Activated CD4-positive, alpha-beta T cell treated with anti-CD3 and anti-CD28 coated beads for 1 hour (primary cell): ENCODE data around the gene TFCP2L1.

ENCODE experiments used
- DNase-seq: peaks from one replicate; pipeline ENCODE4 v3.0.0-alpha.2; 2020

TFCP2L1 gene

DNA sequence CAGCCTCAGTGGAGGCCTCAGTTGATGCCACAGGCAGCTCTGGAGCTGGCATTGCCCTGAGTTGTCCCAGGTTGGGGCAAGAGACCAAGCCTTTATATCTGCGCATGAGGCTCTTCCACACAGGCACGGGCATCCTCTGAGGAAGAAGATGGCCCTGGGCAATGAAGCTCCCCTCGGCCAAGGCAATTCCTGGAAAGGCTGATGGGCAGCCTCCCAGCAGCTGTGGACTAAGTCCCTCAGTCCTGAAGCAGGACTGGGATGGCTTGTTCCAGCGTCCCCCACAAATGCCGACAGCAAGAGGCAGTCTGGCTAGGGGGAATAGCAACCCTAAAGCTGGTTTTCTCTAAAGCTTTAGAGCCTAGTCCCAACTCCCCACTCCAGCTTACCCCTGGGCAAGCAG, 90.0 kb downstream of the TFCP2L1 start:
- no peak for DNase-seq

DNA sequence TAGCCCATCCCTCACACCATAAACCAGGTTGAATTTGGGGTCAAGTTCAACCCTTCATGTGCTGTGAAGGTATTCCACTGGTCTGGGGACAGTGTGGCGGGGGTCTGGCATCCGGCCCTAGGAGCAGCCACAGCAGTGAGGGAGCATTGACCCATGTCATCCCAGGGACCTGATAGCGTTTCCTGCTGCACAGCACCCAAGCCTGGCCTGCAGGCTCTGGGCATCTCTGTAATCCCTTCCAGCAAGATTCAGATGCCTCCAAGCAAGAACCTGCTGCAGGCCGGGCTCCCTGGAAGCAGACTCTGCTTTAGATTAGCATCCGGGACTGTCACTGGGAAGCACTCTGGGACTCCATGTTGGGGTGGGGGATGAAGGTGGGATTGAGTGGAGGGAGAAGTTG, 90.4 kb downstream of the TFCP2L1 start:
- DNase-seq = no peak

GRCh38 chr2:121193185-121193584, 91.8 kb downstream of the TFCP2L1 start:
- no peak for DNase-seq

DNA sequence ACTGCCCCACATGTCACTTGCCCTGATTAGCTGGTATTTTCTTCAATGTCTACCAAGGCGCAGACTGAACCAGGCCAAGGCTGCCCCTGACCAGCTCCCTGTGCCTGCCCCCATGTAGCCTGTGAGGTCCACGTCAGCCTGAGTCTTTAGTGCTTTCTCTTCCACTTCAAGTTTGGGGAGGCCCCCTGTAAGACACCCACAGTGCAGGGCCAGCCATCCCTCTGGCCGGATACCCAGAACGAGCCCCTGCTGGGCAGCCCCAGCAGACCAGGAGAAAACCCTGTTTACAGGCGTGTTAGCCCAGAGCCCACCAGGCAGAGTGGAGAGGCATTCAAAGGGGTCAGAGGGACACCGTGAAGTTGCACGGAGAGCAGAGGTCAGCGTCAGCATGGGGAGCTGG, 92.4 kb downstream of the TFCP2L1 start:
- DNase-seq = no peak

DNA sequence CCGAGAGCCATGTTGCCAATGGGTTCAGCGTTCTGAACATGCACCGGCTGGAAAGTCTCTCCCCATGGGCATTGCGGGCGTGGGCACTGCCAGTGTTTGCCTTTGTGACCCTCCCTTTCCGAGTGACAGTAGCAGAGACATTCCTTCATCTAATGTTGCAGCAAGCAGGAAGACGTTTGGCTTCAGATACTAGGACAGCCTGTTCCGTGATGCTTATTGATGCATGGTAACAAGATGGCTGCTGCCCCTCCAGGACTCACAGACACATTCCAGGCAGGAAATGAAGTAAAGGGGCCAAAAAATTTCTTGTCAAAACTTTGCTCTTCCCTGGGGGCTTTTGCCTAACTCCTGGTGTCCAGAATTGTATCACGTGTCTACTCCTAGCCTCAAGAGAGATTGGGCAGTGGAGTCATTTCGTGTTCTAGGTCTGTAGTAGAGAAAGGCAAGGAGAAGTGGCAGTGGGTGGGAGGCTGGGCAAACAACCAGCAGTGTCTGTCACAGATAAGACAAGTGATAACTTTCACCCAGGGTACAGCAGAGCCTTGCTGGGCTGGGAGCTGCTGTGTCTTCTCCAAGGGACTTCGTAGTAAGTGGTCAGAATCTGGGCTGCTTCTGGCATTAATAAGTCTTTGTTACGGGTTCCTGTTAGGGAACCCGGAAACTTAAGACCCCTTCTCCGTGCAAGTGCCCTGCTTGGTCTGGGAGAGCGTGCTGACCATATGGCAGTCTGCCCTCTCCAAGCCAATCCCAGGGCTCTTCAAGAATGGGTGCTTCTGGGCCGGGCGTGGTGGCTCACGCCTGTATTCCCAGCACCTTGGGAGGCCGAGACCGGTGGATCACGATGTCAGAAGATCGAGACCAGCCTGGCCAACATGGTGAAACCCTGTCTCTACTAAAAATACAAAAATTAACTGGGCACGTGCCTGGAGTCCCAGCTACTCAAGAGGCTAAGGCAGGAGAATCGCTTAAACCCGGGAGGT, 93.5 kb downstream of the TFCP2L1 start:
- no peak for DNase-seq

- DNase-seq = no peak
These were observed 95.2 kb downstream of the TFCP2L1 start for GRCh38 chr2:121189661-121190381.

DNA sequence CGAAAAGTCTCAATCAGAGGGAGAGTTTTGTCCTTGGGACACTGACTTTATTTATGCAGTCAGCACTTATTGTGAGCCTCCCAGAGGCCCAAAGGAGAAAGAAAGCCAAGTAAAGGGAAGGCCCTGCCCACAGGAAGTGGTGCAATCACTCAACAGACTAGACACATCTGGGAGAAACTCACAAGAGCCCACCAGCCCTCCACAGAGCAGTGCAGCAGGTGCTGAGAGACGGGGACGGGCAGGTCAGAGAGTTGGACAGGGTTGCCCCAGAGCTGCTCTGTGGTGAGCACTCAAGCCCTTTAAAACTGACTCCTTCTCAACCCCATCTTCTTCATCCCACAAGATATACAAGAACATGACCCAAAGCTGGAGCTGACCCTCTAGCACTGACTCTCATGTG, 96.0 kb downstream of the TFCP2L1 start:
- DNase-seq = no peak

DNA sequence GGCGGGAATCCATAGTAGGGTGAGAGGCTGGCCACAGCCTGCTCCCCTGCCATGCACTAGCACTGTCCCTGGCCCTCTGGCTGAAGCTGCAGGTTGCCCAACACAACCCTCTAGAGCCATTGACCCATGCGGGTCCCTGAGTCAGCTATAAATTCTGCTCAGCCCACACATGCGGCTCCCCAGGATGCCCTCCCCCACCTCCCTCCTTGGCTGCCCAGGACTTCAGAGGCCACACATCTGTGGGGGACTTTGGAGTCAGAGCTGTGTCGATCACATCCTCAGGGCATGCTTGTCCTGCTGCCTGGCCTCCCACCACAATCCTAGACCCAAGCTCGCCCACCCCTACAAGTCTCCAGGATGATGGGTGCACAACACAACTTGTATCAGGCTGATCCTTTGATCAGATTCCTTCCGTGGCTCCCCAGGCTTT, 97.0 kb downstream of the TFCP2L1 start:
- DNase-seq = no peak

DNA sequence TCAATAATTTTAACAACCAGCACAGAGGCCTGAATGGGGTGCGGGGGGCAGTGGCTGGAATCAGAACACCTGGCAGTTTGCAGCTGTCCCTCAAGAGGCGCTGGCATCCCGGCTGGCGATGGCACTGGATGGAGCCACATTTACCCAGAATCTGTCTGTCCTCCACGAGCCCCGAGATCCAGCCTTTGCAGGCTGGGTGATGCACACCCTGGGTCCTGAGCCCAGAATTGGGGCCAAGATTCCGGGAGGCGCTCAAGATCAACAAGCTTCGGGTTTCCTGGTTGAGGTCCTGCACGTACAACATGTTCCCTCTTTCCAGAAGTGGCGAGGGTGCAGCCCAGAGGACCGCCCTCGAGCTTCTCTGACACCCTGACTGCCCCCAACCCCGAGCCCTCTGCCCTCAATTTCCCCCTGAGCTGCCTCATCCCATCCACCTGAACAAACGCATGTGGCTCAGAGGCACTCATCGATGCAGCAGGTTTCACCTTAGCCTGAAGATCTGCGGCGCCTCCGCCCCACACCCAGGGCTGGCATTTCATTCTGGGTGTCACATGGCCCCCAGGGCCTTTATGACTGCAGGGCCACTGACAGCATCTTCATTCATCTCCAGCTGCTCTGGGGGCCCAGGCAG, 97.5 kb downstream of the TFCP2L1 start:
- DNase-seq = no peak

- DNase-seq = no peak
These were observed 98.7 kb downstream of the TFCP2L1 start for GRCh38 chr2:121186261-121186660.

- no peak for DNase-seq
These were observed 99.4 kb downstream of the TFCP2L1 start for GRCh38 chr2:121185571-121186074.

DNA sequence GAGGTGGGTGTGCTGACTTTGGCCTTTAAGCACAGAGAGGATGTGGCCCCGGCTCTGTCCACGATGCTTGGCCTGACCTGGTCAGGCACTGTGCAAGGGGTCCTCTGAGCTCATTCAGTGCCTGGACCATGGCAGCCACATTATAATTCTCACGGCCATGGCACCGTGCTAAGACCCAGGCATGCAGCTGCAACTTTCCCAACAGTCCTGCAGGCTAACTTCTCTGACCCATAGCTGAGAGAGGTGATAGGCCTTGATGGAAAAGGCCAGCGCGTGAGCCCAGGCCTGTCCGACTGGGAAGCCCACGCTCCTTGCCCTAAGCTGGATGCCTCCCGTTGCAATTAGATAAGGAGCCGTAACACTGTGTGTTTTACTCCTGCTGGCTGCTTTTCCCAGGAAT, 99.9 kb downstream of the TFCP2L1 start:
- no peak for DNase-seq

- DNase-seq = no peak
These were observed 100.6 kb downstream of the TFCP2L1 start for GRCh38 chr2:121184248-121184862.

DNA sequence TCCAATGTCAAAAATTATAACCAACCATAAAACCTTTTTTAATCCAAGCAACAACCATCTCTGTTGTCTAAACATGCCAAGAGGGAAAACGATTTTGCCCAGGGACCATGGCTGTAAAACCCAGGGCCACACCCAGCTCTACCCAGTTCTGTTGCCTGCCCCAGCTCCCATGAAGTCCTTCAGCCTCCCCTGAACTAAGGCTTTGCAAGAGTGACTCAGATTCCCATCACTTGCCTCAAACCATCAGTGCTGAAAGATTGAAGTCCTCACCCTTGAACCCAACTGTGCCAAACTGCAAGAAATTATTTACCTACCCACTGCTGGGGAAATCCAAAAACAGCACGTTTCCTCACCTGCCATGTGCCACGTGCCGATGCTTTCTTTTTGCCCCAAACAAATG, 102.5 kb downstream of the TFCP2L1 start:
- DNase-seq = no peak

DNA sequence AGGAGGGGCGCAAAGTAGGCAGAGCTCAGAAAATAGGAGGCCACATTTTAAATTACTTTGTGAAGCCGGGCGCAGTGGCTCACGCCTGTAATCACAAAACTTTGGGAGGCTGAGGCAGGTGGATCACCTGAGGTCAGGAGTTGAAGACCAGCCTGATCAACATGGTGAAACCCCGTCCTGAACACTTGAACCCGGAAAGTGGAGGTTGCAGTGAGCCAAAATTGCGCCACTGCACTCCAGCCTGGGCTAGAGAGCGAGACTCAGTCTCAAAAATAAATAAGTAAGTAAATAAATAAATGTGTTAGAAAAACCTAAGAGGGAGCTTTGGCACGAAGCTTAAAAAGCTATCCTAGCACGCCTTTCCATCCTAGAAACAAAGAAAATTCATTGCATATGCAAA, 105.5 kb downstream of the TFCP2L1 start:
- DNase-seq = no peak

DNA sequence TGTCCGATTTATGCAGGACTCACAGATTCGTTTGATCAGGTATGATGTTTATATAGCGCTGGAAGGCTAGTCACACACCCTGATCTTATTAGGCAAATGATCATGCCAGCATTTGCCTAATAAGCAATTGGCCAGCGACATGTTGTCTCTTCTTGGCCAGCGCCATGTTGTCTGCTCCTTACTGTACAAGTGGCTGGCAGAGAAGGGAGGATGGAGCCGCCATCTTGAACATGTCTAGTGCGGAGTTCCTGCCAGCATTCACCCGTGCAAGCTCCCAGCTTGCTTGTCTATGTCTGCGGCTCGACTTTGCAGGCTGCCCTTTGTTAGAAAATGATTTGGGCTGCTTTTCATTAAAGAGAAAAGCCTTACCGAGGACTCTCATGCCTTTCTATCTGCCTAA, 106.3 kb downstream of the TFCP2L1 start:
- no peak for DNase-seq

DNA sequence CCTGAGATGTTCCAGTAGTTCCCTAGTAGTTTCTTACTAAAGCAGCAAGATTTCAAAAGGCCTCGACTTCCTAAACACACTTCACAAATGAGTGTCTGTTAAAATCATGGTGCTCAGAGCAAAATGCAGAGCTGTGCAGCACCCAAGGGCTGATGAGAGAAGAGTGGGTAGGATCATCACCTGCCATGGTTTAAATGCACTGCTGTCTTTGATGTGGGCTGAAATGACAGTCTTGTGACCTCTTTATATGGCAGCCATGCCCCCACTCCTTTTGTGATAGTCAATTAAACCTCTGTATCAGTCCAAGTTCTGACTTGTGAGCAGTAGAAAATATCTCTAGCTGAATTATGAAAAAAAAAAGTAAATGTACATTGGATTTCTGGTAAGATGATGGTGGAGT, 107.1 kb downstream of the TFCP2L1 start:
- DNase-seq = no peak

DNA sequence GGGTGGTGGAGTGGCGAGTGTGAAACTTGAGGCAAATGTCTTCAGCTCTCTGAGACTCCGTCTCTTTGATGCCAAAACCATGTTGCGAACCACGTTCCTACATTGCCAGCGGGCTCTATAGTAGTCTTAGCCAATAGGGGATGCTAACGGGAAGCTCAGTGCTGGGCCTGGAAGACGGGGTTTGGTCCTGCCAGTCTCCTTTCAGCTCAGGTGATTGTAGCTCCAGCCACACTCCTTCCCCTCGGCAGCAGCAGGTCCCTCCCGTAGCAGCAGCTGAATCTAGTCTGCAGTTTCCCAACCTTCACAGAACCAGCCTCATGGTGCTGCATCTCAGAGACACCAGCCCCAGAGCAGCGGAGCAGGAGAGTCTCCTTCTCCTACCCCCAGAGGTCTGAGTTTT, 109.7 kb downstream of the TFCP2L1 start:
- DNase-seq = no peak

- no peak for DNase-seq
These were observed 111.2 kb downstream of the TFCP2L1 start for GRCh38 chr2:121173806-121174205.

GRCh38 chr2:121173112-121173511, 111.9 kb downstream of the TFCP2L1 start:
- DNase-seq = no peak

GRCh38 chr2:121172456-121172855, 112.5 kb downstream of the TFCP2L1 start:
- no peak for DNase-seq

- no peak for DNase-seq
These were observed 113.3 kb downstream of the TFCP2L1 start for GRCh38 chr2:121171625-121172119.

- no peak for DNase-seq
These were observed 114.4 kb downstream of the TFCP2L1 start for GRCh38 chr2:121170577-121170976.
